AG04450 (cell line): Measurements from ENCODE around the gene TIMP2. TPM values are rescaled to one million over a fixed set of nuclear protein-coding genes. Genes with fewer than 3 reads are reported as not detected.
A peak's percentile ranks its signal among the peaks of the same experiment; 100 is the strongest.

Source experiments
- CTCF ChIA-PET: fragments of 300-600, 350-600 bp; formaldehyde crosslinking; extraction: SDS; loops from one replicate; lab custom pipeline; 2022; ENCODE audit warnings: antibody characterized with exemption, inconsistent platforms; lab: Charles Lee
- POLR2A ChIA-PET: fragments of 350-600 bp; formaldehyde crosslinking; extraction: SDS; loops from one replicate; lab custom pipeline; 2021; ENCODE audit warnings: antibody characterized with exemption, inconsistent platforms; lab: Yijun Ruan, JAX
- DNase-seq: peaks from one replicate; pipeline ENCODE4 v3.0.0-alpha.2; 2011; ENCODE audit warnings: low read depth, low spot score
- H3K27ac ChIP-seq: one replicate; pipeline ENCODE4 v1.5.1; 2012; ENCODE audit warnings: low read depth, low read length, control low read depth
- H3K27me3 ChIP-seq: one replicate; pipeline ENCODE4 v1.6.0; 2012; ENCODE audit warnings: low read length; ENCODE audit not compliant: control insufficient read depth, insufficient read depth
- H3K4me3 ChIP-seq: 2 replicates; pipeline ENCODE4 v1.5.1; 2011; ENCODE audit warnings: mild to moderate bottlenecking, low read depth, low read length, control low read depth
- H3K9me3 ChIP-seq: 2 replicates; pipeline ENCODE4 v1.5.1; 2012; ENCODE audit warnings: low read length; ENCODE audit not compliant: control insufficient read depth, insufficient read depth
- polyA plus RNA-seq: library from polyadenylated mRNA; depleted of rRNA; stranded (reverse); fragments of >200 nt; gene quantifications from 2 replicates; pipeline ENCODE4 v1.2.3, GENCODE V29; 2011
- TF ChIP-seq, protein P1 (sequence below): IDR thresholded peaks from 2 replicates; pipeline ENCODE4 v1.5.1; 2011; ENCODE audit warnings: low read depth, low read length, control low read depth, inconsistent platforms

TIMP2 gene
- polyA plus RNA-seq, 1 experiment: 356 TPM

DNA sequence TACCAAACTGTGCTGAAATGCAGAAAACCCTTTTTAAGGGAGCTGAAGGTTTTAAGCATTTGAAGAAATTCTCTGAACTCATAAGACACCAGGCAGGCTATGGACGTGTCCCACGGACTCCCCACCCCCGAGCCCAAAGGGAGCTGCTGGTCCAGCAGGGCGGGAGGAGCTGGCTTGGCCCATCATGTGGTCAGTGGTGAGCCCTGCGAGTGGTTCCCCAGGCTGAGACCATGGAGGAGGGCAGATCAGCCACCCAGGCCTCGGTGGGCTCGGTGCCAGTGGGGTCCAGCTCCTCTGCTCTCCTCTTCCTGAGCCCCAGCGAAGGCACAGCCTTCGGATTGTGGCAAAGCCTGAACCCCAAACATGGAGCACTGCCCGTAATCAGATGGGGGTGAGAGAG is 27.5 kb upstream of the TIMP2 start:
- ChIA-PET POLR2A (interaction anchor here (1.8 kb wide), 1 partner anchor 12 kb away, joined by 4 read pairs; no protein-coding TSS in a partner anchor), CTCF (interaction anchor here (1.4 to 2.7 kb wide), 3 partner anchors 12 to 87 kb away, joined by 3 to 14 read pairs (median 8); no protein-coding TSS in a partner anchor)
- no peaks in the 10 kb centered on the region for H3K27me3 ChIP-seq
- TF ChIP-seq, protein P1, sequence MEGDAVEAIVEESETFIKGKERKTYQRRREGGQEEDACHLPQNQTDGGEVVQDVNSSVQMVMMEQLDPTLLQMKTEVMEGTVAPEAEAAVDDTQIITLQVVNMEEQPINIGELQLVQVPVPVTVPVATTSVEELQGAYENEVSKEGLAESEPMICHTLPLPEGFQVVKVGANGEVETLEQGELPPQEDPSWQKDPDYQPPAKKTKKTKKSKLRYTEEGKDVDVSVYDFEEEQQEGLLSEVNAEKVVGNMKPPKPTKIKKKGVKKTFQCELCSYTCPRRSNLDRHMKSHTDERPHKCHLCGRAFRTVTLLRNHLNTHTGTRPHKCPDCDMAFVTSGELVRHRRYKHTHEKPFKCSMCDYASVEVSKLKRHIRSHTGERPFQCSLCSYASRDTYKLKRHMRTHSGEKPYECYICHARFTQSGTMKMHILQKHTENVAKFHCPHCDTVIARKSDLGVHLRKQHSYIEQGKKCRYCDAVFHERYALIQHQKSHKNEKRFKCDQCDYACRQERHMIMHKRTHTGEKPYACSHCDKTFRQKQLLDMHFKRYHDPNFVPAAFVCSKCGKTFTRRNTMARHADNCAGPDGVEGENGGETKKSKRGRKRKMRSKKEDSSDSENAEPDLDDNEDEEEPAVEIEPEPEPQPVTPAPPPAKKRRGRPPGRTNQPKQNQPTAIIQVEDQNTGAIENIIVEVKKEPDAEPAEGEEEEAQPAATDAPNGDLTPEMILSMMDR: no peak
- H3K9me3 ChIP-seq: peaks cover 22% of the 10 kb centered on the region
- no peak overlapping the region for H3K4me3 ChIP-seq
- no peak overlapping the region for H3K27ac ChIP-seq
- no peak for DNase-seq

DNA sequence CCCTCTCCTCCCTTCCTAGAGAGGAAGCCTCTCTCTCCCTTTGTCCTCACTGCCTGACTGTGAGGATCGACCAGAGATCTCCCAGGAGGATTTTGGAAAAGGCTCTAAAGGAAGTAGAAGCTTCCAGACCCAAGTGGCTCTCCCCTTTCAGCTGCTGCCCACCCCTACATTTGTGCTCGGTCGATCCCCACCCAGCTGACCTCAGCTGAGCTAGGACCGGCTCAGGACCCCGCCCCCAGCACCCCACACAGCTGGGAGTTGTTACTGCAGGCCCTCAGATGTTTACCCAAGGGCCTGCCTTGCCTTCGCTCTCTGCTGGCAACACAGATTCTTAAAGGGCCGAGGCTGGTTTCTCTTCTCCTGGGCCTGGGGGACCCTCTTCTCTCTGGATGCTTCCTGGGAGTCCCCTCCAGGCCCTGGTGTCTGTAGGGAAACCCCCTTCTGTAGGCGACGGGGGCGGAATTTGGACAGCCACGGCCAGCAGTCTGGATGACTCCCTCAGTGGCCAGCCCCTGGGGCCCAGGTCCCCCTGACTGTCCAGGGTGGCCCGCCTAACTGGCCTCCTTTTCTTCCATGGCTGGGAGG is 26.9 kb upstream of the TIMP2 start:
- no peak for DNase-seq
- POLR2A ChIA-PET: interaction anchor here (0.6 to 1.0 kb wide), 3 partner anchors 15 to 86 kb away, joined by 3 to 6 read pairs (median 3); no protein-coding TSS in a partner anchor
- CTCF ChIA-PET: interaction anchor here (1.4 to 2.7 kb wide), 3 partner anchors 13 to 86 kb away, joined by 3 to 14 read pairs (median 8); no protein-coding TSS in a partner anchor
- Histone ChIP-seq H3K9me3 (peaks cover 22% of the 10 kb centered on the region), H3K27ac (peak overlapping the region; percentile 31), H3K27me3 (no peaks in the 10 kb centered on the region), H3K4me3 (no peak overlapping the region)
- TF ChIP-seq, protein P1: no peak

DNA sequence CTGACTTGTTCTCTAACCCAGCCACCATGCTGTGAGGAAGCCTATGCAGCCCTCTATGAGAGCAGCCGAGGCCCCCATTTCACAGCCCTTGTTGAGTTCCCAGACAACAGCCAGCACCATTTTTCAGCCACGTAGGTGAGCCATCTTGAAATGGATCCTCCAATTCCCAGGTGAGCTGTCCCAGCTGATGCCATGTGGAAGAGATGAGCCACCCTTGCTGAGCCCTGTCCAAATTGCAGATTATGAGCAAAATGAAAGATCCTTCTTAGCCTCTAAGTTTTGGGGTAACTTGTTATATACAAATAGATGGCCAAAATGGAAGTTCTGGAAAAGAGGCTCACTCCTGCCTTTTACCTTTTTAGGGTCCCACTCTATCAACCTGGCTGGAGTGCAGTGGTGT is 25.7 kb upstream of the TIMP2 start:
- CTCF ChIA-PET: no interaction called here
- H3K27me3 ChIP-seq: no peaks in the 10 kb centered on the region
- no peak overlapping the region for H3K4me3 ChIP-seq
- peaks cover 22% of the 10 kb centered on the region for H3K9me3 ChIP-seq
- H3K27ac ChIP-seq: no peak overlapping the region
- POLR2A ChIA-PET: no interaction called here
- TF ChIP-seq, protein P1: no peak
- no peak for DNase-seq

DNA sequence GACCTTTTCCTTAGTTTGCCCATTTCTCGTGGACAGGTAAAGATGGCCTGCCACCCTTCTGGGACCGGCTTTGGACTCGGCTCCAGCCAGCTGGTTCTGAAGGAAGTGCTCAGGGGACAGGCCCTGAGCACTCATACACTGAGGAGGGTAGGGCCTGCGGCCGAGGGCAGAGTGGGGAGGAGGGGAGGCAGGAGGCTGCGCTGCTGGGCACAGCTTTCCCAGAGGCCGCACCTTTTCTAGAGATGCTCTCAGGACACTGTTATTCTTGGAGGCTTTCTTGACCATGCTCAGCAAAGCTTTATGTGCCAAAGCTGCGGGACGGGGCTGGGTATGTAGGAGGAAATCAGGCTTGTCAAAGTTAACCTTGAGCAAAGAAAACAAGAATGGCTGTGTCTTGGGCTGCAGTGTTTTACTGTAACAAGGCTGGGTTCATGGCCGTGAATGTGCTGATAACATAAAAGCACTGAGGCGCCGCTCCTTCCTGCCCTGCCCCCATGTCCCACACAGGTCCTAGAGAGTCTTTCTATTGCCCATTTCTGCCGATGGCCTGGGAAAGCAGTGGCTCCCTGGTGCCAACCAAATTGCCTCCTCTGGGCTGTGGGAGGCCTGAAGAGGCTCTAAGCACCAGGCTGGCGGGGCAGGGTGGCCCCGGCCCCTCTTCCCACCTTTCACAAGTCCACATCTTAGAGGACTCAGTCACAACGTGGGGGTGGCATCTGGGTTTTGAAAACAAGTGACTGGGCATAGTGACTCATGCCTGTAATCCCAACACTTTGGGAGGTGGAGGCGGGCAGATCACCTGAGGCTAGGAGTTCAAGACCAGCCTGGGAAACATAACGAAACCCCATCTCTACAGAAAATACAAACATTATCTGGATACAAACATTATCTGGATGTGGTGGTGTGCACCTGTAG is 22.3 kb upstream of the TIMP2 start:
- ChIA-PET POLR2A (no interaction called here), CTCF (interaction anchor here (2.2 kb wide), 1 partner anchor 23 kb away, joined by 6 read pairs; no protein-coding TSS in a partner anchor)
- Histone ChIP-seq H3K27ac (no peak overlapping the region), H3K9me3 (peaks cover 17% of the 10 kb centered on the region), H3K27me3 (no peaks in the 10 kb centered on the region), H3K4me3 (no peak overlapping the region)
- TF ChIP-seq, protein P1: no peak
- DNase-seq: no peak
